A204.1 (cell line): Measurements from ENCODE around the gene KCMF1.

Source experiments
- FAIRE-seq: peaks from 2 replicates; lab custom pipeline; 2012; peaks lifted over from hg19 to GRCh38; lab: Jason Lieb, UNC

Gene KCMF1

DNA sequence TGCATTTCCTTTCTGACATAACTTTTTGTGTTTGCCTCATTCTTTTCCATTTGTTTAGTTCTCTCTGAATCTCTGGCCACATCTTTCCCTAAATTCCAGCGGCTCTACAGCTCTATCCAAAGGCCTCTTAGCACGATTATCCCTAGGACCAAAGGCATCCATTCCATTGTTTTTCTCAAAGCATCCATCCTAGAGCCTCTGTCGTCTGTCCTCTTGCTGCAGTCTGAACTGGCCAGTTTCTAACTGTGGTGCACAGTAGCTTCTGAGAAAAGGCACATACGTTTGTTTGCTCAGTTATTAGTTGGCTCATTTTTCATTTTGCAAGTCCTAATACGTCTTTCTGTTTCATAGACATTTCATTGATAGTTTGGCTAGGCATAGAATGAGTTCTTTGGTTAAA is 116.6 kb downstream of the KCMF1 start:
- no peak for FAIRE-seq

- FAIRE-seq = no peak
Observed at GRCh38 chr2:85088921-85089320, 118.0 kb downstream of the KCMF1 start.

- no peak for FAIRE-seq
Observed at GRCh38 chr2:85089585-85089984, 118.6 kb downstream of the KCMF1 start.

DNA sequence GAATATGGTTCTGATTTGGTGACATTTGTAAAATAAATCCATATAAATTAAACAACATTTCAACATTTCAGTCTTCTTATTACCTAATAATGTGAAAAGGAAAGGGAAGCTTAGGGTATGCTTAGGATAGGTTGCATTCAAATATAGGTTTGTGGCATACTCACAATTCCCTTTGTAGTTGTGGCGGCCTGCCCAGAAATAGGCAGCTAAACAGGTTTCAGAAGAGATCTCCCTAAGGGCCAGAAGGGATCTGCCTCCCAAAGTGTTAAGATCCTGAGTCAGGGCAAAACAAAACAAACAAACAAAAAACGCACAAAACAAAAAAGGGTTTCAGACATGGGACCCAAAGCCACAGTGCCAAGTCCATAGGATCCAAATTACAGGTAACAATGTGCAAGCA is 120.9 kb downstream of the KCMF1 start:
- FAIRE-seq = no peak

GRCh38 chr2:85095094-85095493 is 124.1 kb downstream of the KCMF1 start:
- FAIRE-seq = no peak

- FAIRE-seq = no peak
Observed at GRCh38 chr2:85096616-85097015, 125.7 kb downstream of the KCMF1 start.

GRCh38 chr2:85104228-85104627 is 133.3 kb downstream of the KCMF1 start:
- no peak for FAIRE-seq

GRCh38 chr2:85106489-85107180 is 135.7 kb downstream of the KCMF1 start:
- FAIRE-seq = no peak
